BJ (cell line): Measurements from ENCODE around the gene FLAD1. TPM values are rescaled to one million over a fixed set of nuclear protein-coding genes. Genes with fewer than 3 reads are reported as not detected.

ENCODE experiments used
- CTCF ChIA-PET: fragments of 350-600 bp; formaldehyde crosslinking; extraction: SDS; loops from one replicate; lab custom pipeline; 2021; ENCODE audit warnings: antibody characterized with exemption, inconsistent platforms; lab: Yijun Ruan, JAX
- POLR2A ChIA-PET: fragments of 300-600 bp; sonication (Branson Sonifier 250); formaldehyde crosslinking; extraction: SDS; loops from one replicate; lab custom pipeline; 2021; ENCODE audit warnings: antibody characterized with exemption; lab: Charles Lee
- DNase-seq: peaks from one replicate; pipeline ENCODE4 v3.0.0-alpha.2; 2011; ENCODE audit warnings: low read depth
- H3K27me3 ChIP-seq: 2 replicates; pipeline ENCODE4 v1.6.0; 2011; ENCODE audit warnings: low read length; ENCODE audit not compliant: control insufficient read depth, insufficient read depth
- H3K36me3 ChIP-seq: 2 replicates; pipeline ENCODE4 v1.5.1; 2011; ENCODE audit warnings: low read length; ENCODE audit not compliant: control insufficient read depth, insufficient read depth
- H3K4me3 ChIP-seq: 2 replicates; pipeline ENCODE4 v1.5.1; 2011; ENCODE audit warnings: low read depth, mild to moderate bottlenecking, control low read depth, low read length
- CTCF ChIP-seq: IDR thresholded peaks from 2 replicates; pipeline ENCODE4 v1.5.1; 2011; ENCODE audit warnings: low read depth, mild to moderate bottlenecking, control low read depth, inconsistent platforms, low read length, moderate library complexity; ENCODE audit not compliant: insufficient read depth
- polyA minus RNA-seq: library from RNA; depleted of rRNA, polyadenylated mRNA; stranded (reverse); fragments of >200 nt; gene quantifications from 2 replicates; pipeline ENCODE4 v1.2.3, GENCODE V29; 2011; rRNA and poly(A)+ RNA removed
- polyA plus RNA-seq: library from polyadenylated mRNA; depleted of rRNA; stranded (reverse); fragments of >200 nt; gene quantifications from 2 replicates; pipeline ENCODE4 v1.2.3, GENCODE V29; 2011; rRNA removed

The FLAD1 gene
- 26.5 and 40.5 TPM in 2 replicates for polyA plus RNA-seq
- polyA minus RNA-seq = 26.9 and 52.6 TPM in 2 replicates

- ChIA-PET CTCF (interaction anchor here (1.0 to 3.6 kb wide), 7 partner anchors 9 to 102 kb away, joined by 3 to 23 read pairs (median 4); partner anchors contain the start of genes ADAM15, LENEP and PBXIP1), POLR2A (no interaction called here)
- peaks cover 4% of the 10 kb centered on the region for H3K36me3 ChIP-seq
- H3K4me3 ChIP-seq = peak within 1 kb of the TSS; percentile 62
- no peaks in the 10 kb centered on the region for H3K27me3 ChIP-seq
- peak; percentile 98 for DNase-seq
- no peak for TF ChIP-seq CTCF
These were observed at the start of gene FLAD1 for GRCh38 chr1:154982897-154983648. Gene FLAD1, plus strand, starts transcription at chr1:154983344. Its CDS starts 351 bp downstream, at chr1:154983695.

- Histone ChIP-seq H3K27me3 (no peaks in the 10 kb centered on the region), H3K4me3 (no peak overlapping the region), H3K36me3 (no peaks in the 10 kb centered on the region)
- POLR2A ChIA-PET = no interaction called here
- CTCF ChIA-PET = interaction anchor here (0.6 kb wide), 1 partner anchor 1169 kb away, joined by 4 read pairs; no protein-coding TSS in a partner anchor
- TF ChIP-seq CTCF = no peak
- DNase-seq = no peak
These were observed 48.7 kb upstream of the FLAD1 start for GRCh38 chr1:154934358-154934948.

GRCh38 chr1:154935749-154936554 is 47.2 kb upstream of the FLAD1 start:
- no peak for TF ChIP-seq CTCF
- CTCF ChIA-PET = interaction anchor here (0.6 to 1.9 kb wide), 16 partner anchors 8 to 946 kb away, joined by 3 to 6 read pairs (median 4); partner anchors contain the start of genes ADAM15, PBXIP1 and RPS27
- POLR2A ChIA-PET = interaction anchor here (0.5 to 0.6 kb wide), 3 partner anchors 14 to 67 kb away, joined by 3 to 4 read pairs (median 4); no protein-coding TSS in a partner anchor
- H3K27me3 ChIP-seq = no peaks in the 10 kb centered on the region
- H3K4me3 ChIP-seq = peak overlapping the region; percentile 83
- no peak for DNase-seq
- no peaks in the 10 kb centered on the region for H3K36me3 ChIP-seq

- POLR2A ChIA-PET = interaction anchor here (0.5 to 0.7 kb wide), 3 partner anchors 37 to 345 kb away, joined by 4 to 5 read pairs (median 4); no protein-coding TSS in a partner anchor
- no peaks in the 10 kb centered on the region for H3K27me3 ChIP-seq
These were observed 46.5 kb upstream of the FLAD1 start, which contains the start of gene PMVK for GRCh38 chr1:154936555-154937084. Gene PMVK, minus strand, starts transcription at chr1:154936719. Its CDS starts 34 bp downstream, at chr1:154936685.

More at GRCh38 chr1:154936555-154937084, 46.5 kb upstream of the FLAD1 start, which contains the start of gene PMVK:
- CTCF ChIA-PET = interaction anchor here (0.6 to 1.9 kb wide), 17 partner anchors 8 to 946 kb away, joined by 3 to 6 read pairs (median 4); partner anchors contain the start of genes ADAM15, PBXIP1 and RPS27
- DNase-seq = peak; percentile 55
- H3K4me3 ChIP-seq = peak within 1 kb of the TSS; percentile 83
- no peaks in the 10 kb centered on the region for H3K36me3 ChIP-seq
- TF ChIP-seq CTCF = peak; percentile 53
